ENCODE results near the gene RGS7.

DNA sequence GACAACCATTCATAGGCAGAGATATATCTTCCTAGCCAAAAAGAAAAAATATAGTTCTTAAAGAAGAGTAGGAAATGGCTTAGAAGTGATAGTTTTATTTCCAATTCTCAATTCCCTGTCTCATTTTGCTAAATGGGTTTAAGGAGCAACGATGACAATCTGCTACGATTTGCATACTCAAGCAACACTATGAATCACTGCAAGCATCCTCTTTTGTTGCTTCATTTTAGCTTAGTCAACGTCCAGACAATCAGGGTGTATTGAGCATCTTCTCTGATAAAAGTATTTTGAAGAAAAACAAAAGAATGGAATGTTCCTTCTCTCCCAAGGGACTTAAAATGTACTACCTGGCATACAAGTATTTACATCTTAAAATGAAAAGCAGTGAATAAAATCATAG, 80.6 kb downstream of the RGS7 start:
- TF ChIP-seq, protein P1, sequence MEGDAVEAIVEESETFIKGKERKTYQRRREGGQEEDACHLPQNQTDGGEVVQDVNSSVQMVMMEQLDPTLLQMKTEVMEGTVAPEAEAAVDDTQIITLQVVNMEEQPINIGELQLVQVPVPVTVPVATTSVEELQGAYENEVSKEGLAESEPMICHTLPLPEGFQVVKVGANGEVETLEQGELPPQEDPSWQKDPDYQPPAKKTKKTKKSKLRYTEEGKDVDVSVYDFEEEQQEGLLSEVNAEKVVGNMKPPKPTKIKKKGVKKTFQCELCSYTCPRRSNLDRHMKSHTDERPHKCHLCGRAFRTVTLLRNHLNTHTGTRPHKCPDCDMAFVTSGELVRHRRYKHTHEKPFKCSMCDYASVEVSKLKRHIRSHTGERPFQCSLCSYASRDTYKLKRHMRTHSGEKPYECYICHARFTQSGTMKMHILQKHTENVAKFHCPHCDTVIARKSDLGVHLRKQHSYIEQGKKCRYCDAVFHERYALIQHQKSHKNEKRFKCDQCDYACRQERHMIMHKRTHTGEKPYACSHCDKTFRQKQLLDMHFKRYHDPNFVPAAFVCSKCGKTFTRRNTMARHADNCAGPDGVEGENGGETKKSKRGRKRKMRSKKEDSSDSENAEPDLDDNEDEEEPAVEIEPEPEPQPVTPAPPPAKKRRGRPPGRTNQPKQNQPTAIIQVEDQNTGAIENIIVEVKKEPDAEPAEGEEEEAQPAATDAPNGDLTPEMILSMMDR (IDR thresholded peaks at IDR 0.05 in 4 of 5, conservative IDR thresholded peaks at IDR 0.05 in 1 of 5): no peak
- TF ChIP-seq POLR2A (IDR thresholded peaks at IDR 0.05): no peak
